ENCODE data around the gene PPP4R2. TPM values are rescaled to one million over a fixed set of nuclear protein-coding genes. Genes with fewer than 3 reads are reported as not detected.

The PPP4R2 gene
- total and polyA plus RNA-seq, 2 of the 4 experiments (the other 2 are of a cell fraction), result 13.5 to 31.4 TPM

- WGBS, 2 experiments (ENCODE audit: extremely low coverage in 2 of 2, insufficient read length in 1 of 2), result 60% methylated on average over 6 of the region's 7 CpGs; no CpG with 5 or more reads in 1 of the 2 experiments
- H3K36me3 ChIP-seq (ENCODE audit: control insufficient read depth, insufficient read depth, low read length), result peaks cover 9% of the 10 kb centered on the region; the same call in 1 of the 2 replicates
- H2AK9ac ChIP-seq (replicated peaks; ENCODE audit: low read depth, low read length, poor library complexity), result no peak overlapping the region
- H3K23ac ChIP-seq (ENCODE audit: low read depth, low read length), result no peak overlapping the region
- no peak overlapping the region for H4K91ac ChIP-seq (ENCODE audit: insufficient read depth, low read depth, low read length)
- intact Hi-C loops (cut with micrococcal nuclease), result no loop called here
- H2BK15ac ChIP-seq (ENCODE audit: low read depth, low read length), result no peak overlapping the region
- H3K9ac ChIP-seq (ENCODE audit: low read depth, low read length), result no peak overlapping the region
- no peak for ATAC-seq (ENCODE audit: low read depth)
- no peak overlapping the region for H4K8ac ChIP-seq (ENCODE audit: low read depth in 2 of 2, low read length in 2 of 2)
- no peaks in the 10 kb centered on the region for H4K20me1 ChIP-seq (ENCODE audit: insufficient read depth, low read length)
- H3K4ac ChIP-seq (ENCODE audit: low read depth, low read length), result no peak overlapping the region
- ChIA-PET CTCF (interaction anchor here (0.6 kb wide), 1 partner anchor 18 kb away, joined by 7 read pairs; no protein-coding TSS in a partner anchor), POLR2A (ENCODE audit: unreplicated experiment) (no interaction called here)
- H3K27me3 ChIP-seq (ENCODE audit: control insufficient read depth, insufficient read depth, low read length), result no peaks in the 10 kb centered on the region
- H4K5ac ChIP-seq (ENCODE audit: low read depth, low read length), result no peak overlapping the region
- no peak overlapping the region for H3K4me2 ChIP-seq (ENCODE audit: low read depth, low read length)
- H2AFZ ChIP-seq (replicated peaks; ENCODE audit: low read length, poor library complexity), result no peak overlapping the region
- in situ Hi-C loops (cut with MboI; ENCODE audit: low sequenced_read_pairs), result no loop called here
- no peak overlapping the region for H2BK120ac ChIP-seq (ENCODE audit: low read depth, low read length)
- H3K79me1 ChIP-seq (ENCODE audit: low read depth in 1 of 2, low read length in 2 of 2), result no peaks in the 10 kb centered on the region
- no peak overlapping the region for H3K18ac ChIP-seq (ENCODE audit: low read depth, low read length)
- no peak overlapping the region for H3K14ac ChIP-seq (replicated peaks; ENCODE audit: low read depth, low read length)
- dilution Hi-C loops (cut with HindIII; ENCODE audit: low sequenced_read_pairs, unreplicated experiment), result no loop called here
- TF ChIP-seq MXI1 (IDR thresholded peaks at IDR 0.05; ENCODE audit: borderline replicate concordance, low read depth, low read length) (no peak), POLR2A (IDR thresholded peaks at IDR 0.05; ENCODE audit: low read depth, low read length) (no peak), MAFK (IDR thresholded peaks at IDR 0.05; ENCODE audit: low read depth, low read length) (no peak)
- H3K9me3 ChIP-seq (ENCODE audit: control insufficient read depth, insufficient read depth, low read length), result no peaks in the 10 kb centered on the region
- no peak overlapping the region for H3K4me3 ChIP-seq (ENCODE audit: insufficient read depth, low read depth, low read length)
- H3K56ac ChIP-seq (ENCODE audit: extremely low read depth, insufficient read depth, low read length), result no peak overlapping the region
- H2AK5ac ChIP-seq (ENCODE audit: low read depth, low read length), result no peak overlapping the region
- no peaks in the 10 kb centered on the region for H3K9me1 ChIP-seq (ENCODE audit: insufficient read depth, low read length)
- no TSS peak for BruUV-seq (replicated peaks)
- no peak overlapping the region for H2BK5ac ChIP-seq (ENCODE audit: low read depth, low read length, poor library complexity, severe bottlenecking)
- no peak overlapping the region for H2BK20ac ChIP-seq (ENCODE audit: low read depth, low read length)
- no peaks in the 10 kb centered on the region; the same call in 1 of the 2 replicates for H3K4me1 ChIP-seq (ENCODE audit: control insufficient read depth, insufficient read depth, low read length)
- DNase-seq, result peak; percentile 19
- H3K27ac ChIP-seq (ENCODE audit: insufficient read depth, low read length), result no peak overlapping the region
These were observed 23.4 kb upstream of the PPP4R2 start for GRCh38 chr3:72973031-72973723.
